OCI-LY1 (cell line): Measurements from ENCODE around the gene CHAT.

ENCODE experiments used
- H2AFZ ChIP-seq: fragments of 200-600 bp; sonication (generic), shearing (Covaris generic); 2 replicates; pipeline ENCODE4 v1.6.0; 2014; ENCODE audit warnings: antibody characterized with exemption, mild to moderate bottlenecking, low read length
- H3F3A ChIP-seq: fragments of 200-600 bp; sonication (generic), shearing (Covaris generic); 2 replicates; pipeline ENCODE4 v1.6.0; 2014; ENCODE audit warnings: mild to moderate bottlenecking, antibody characterized with exemption, low read length, moderate library complexity; ENCODE audit not compliant: insufficient read depth
- H3K27ac ChIP-seq: fragments of 200-600 bp; sonication (generic); 2 replicates; pipeline ENCODE4 v1.5.1; 2014; ENCODE audit warnings: low read length, mixed run types, mild to moderate bottlenecking, low read depth; ENCODE audit not compliant: poor library complexity, severe bottlenecking
- H3K27me3 ChIP-seq: fragments of 200-600 bp; sonication (generic); 2 replicates; pipeline ENCODE4 v1.6.0; 2014; ENCODE audit warnings: antibody characterized with exemption, mild to moderate bottlenecking, low read length, moderate library complexity; ENCODE audit not compliant: insufficient read depth
- H3K36me3 ChIP-seq: fragments of 200-600 bp; sonication (generic); 2 replicates; pipeline ENCODE4 v1.6.1; 2014; ENCODE audit warnings: mild to moderate bottlenecking, antibody characterized with exemption, low read length, moderate library complexity, mixed read lengths; ENCODE audit not compliant: insufficient read depth
- H3K4me1 ChIP-seq: fragments of 200-600 bp; sonication (generic); 2 replicates; pipeline ENCODE4 v1.5.1; 2014; ENCODE audit warnings: mild to moderate bottlenecking, low read length, moderate library complexity; ENCODE audit not compliant: insufficient read depth, severe bottlenecking
- H3K4me2 ChIP-seq: fragments of 200-600 bp; sonication (generic), shearing (Covaris generic); 2 replicates; pipeline ENCODE4 v1.6.1; 2014; ENCODE audit warnings: low read length
- H3K4me3 ChIP-seq: fragments of 200-600 bp; sonication (generic); 2 replicates; pipeline ENCODE4 v1.5.1; 2014; ENCODE audit warnings: low read length, low read depth, mild to moderate bottlenecking, mixed read lengths; ENCODE audit not compliant: poor library complexity, severe bottlenecking
- H3K79me2 ChIP-seq: fragments of 200-600 bp; shearing (Covaris generic); 2 replicates; pipeline ENCODE4 v1.6.1; 2016; ENCODE audit warnings: mixed run types, low read length, mixed read lengths; ENCODE audit not compliant: insufficient read depth
- H3K9ac ChIP-seq: fragments of 200-600 bp; sonication (generic), shearing (Covaris generic); 2 replicates; pipeline ENCODE4 v1.6.1; 2014; ENCODE audit warnings: mild to moderate bottlenecking, low read length, mixed read lengths
- H3K9me2 ChIP-seq: fragments of 200-600 bp; sonication (generic), shearing (Covaris generic); 2 replicates; pipeline ENCODE4 v1.6.1; 2014; ENCODE audit warnings: low read depth, mild to moderate bottlenecking, low read length, mixed read lengths
- H3K9me3 ChIP-seq: fragments of 200-600 bp; shearing (Covaris generic); 2 replicates; pipeline ENCODE4 v1.6.1; 2014; ENCODE audit warnings: low read length, mixed read lengths
- H4K20me1 ChIP-seq: fragments of 200-600 bp; sonication (generic), shearing (Covaris generic); 2 replicates; pipeline ENCODE4 v1.6.0; 2016; ENCODE audit warnings: mild to moderate bottlenecking, low read length; ENCODE audit not compliant: insufficient read depth
- CTCF ChIP-seq: fragments of 200-600 bp; sonication (generic), shearing (Covaris generic); IDR thresholded peaks from 2 replicates; pipeline ENCODE4 v1.5.1; 2017; ENCODE audit warnings: mild to moderate bottlenecking, antibody characterized with exemption, low read length, moderate library complexity, mixed read lengths
- EZH2 ChIP-seq: fragments of 200-600 bp; sonication (generic), shearing (Covaris generic); IDR thresholded peaks from 2 replicates; pipeline ENCODE4 v1.8.0; 2017; ENCODE audit warnings: borderline replicate concordance, mixed run types, mild to moderate bottlenecking, antibody characterized with exemption, low read length, moderate library complexity, mixed read lengths

CHAT gene

GRCh38 chr10:49595713-49596492 is 17.9 kb upstream of the CHAT start:
- H3K9me3 ChIP-seq = no peaks in the 10 kb centered on the region
- no peaks in the 10 kb centered on the region for H3K4me1 ChIP-seq
- no peak overlapping the region for H3K4me3 ChIP-seq
- H3K79me2 ChIP-seq = no peaks in the 10 kb centered on the region
- H4K20me1 ChIP-seq = no peaks in the 10 kb centered on the region
- no peaks in the 10 kb centered on the region for H3F3A ChIP-seq
- no peaks in the 10 kb centered on the region; the same call in 1 of the 2 replicates for H3K27me3 ChIP-seq
- no peak overlapping the region for H2AFZ ChIP-seq
- TF ChIP-seq EZH2 (no peak), CTCF (no peak)
- no peaks in the 10 kb centered on the region for H3K36me3 ChIP-seq
- H3K9ac ChIP-seq = no peak overlapping the region
- H3K9me2 ChIP-seq = no peaks in the 10 kb centered on the region
- H3K27ac ChIP-seq = no peak overlapping the region
- H3K4me2 ChIP-seq = no peak overlapping the region

DNA sequence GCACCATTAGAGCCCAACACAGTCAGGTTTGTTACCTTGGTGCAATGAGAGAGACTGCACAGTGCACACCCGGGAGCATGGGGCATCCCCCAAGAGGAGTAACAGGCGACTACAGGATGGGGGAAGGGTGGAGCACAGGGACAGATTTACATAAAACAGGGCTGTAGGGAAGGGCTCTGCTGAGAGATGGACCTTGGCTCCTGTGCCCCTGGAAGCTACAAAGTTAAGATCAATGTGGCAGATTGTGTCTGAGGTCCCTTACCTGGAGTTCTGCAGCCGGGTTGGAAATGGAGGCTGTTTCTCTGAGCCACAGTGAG is 17.4 kb upstream of the CHAT start:
- H4K20me1 ChIP-seq = no peaks in the 10 kb centered on the region
- no peaks in the 10 kb centered on the region for H3K36me3 ChIP-seq
- no peaks in the 10 kb centered on the region; the same call in 1 of the 2 replicates for H3K27me3 ChIP-seq
- no peaks in the 10 kb centered on the region for H3F3A ChIP-seq
- no peak overlapping the region for H3K9ac ChIP-seq
- H3K9me2 ChIP-seq = no peaks in the 10 kb centered on the region
- TF ChIP-seq CTCF (no peak), EZH2 (no peak)
- no peak overlapping the region for H3K4me3 ChIP-seq
- no peak overlapping the region for H2AFZ ChIP-seq
- no peaks in the 10 kb centered on the region for H3K9me3 ChIP-seq
- H3K4me2 ChIP-seq = no peak overlapping the region
- no peak overlapping the region for H3K27ac ChIP-seq
- no peaks in the 10 kb centered on the region for H3K79me2 ChIP-seq
- H3K4me1 ChIP-seq = no peaks in the 10 kb centered on the region

- H3K4me3 ChIP-seq = no peak overlapping the region
- H3F3A ChIP-seq = no peaks in the 10 kb centered on the region
- no peak overlapping the region for H2AFZ ChIP-seq
- no peaks in the 10 kb centered on the region for H3K9me2 ChIP-seq
- no peaks in the 10 kb centered on the region; the same call in 1 of the 2 replicates for H3K27me3 ChIP-seq
- H3K27ac ChIP-seq = no peak overlapping the region
- no peaks in the 10 kb centered on the region for H3K9me3 ChIP-seq
- TF ChIP-seq CTCF (no peak), EZH2 (no peak)
- no peaks in the 10 kb centered on the region for H3K79me2 ChIP-seq
- no peaks in the 10 kb centered on the region for H3K4me1 ChIP-seq
- H4K20me1 ChIP-seq = no peaks in the 10 kb centered on the region
- H3K9ac ChIP-seq = no peak overlapping the region
- H3K36me3 ChIP-seq = no peaks in the 10 kb centered on the region
- H3K4me2 ChIP-seq = no peak overlapping the region
Observed at GRCh38 chr10:49596836-49597235, 17.0 kb upstream of the CHAT start.
